Measurements from ENCODE around the gene LSM14A.
"Not testable (repeated sequence)": the region's sequence is repeated elsewhere in the genome, so short reads cannot be mapped to it uniquely, and the experiment has no call there.

The LSM14A gene

DNA sequence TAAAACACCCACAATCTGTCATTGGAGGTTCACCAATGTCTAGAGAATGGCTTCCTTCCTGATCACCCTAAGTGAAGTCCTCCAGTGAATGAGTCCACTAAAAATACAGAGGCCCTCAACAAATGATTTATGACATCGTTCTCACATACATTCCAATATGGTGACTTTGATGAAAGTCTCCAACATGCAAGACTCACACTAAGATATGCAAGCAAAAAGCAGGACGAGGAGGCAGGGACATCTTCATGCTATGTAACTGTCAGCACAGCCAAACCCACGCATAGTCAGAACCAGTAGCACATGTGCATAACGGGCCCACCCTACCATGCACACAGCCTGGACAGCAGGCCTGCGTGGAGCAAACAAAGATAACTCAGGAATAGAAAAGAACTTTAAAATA lies 16.6 kb upstream of the LSM14A start:
- FAIRE-seq = peak; percentile 52
- DNase-seq (ENCODE audit: insufficient read length, low spot score) = no peak

GRCh38 chr19:34158966-34159365 lies 13.3 kb upstream of the LSM14A start:
- FAIRE-seq; DNase-seq (ENCODE audit: insufficient read length, low spot score): not testable (repeated sequence)

DNA sequence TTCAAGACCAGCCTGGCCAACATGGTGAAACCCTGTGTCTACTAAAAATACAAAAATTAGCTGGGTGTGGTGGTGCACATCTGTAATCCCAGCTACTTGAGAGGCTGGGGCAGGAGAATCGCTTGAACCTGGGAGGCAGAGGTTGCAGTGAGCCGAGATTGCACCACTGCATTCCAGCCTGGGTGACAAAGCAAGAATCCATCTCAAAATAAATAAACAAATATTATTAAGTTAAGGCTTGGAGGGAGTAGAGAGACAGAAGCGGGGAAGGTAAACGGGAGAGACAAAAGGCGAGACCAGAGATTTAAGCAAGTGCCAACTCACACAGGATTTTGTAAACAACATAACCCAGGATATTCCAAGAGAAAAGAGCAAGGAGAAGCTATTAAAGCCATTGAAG lies 12.8 kb upstream of the LSM14A start:
- not testable (repeated sequence) for FAIRE-seq; DNase-seq (ENCODE audit: insufficient read length, low spot score)

- DNase-seq (ENCODE audit: insufficient read length, low spot score); FAIRE-seq: not testable (repeated sequence)
These were observed 10.4 kb upstream of the LSM14A start for GRCh38 chr19:34161902-34162301.

DNA sequence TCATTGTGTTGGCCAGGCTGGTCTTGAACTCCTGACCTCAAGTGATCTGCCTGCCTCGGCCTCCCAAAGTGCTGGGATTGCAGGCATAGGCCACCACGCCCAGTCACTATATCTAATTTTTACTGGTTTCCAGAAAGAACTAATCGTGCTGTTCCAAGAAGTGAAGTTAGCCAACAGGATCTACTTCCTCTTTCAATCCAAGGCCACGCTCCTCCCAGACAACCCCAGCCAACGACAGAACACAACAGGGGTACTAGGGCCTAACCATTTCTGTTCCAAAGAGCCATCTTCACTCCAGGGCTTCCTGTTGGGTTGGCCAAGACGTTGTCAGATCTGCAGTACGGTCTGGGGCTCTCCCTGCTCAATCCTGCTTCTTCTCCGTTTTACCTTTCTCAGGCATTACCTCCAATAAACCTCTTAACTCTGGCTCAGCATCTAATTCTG lies 7.0 kb upstream of the LSM14A start:
- FAIRE-seq (no peak), DNase-seq (ENCODE audit: insufficient read length, low spot score) (no peak)

- not testable (repeated sequence) for DNase-seq (ENCODE audit: insufficient read length, low spot score); FAIRE-seq
These were observed 2.7 kb upstream of the LSM14A start for GRCh38 chr19:34169475-34170199.

GRCh38 chr19:34171539-34171876 lies 796 bp upstream of the LSM14A start:
- DNase-seq (ENCODE audit: insufficient read length, low spot score) (peak; percentile 61), FAIRE-seq (no peak)

DNA sequence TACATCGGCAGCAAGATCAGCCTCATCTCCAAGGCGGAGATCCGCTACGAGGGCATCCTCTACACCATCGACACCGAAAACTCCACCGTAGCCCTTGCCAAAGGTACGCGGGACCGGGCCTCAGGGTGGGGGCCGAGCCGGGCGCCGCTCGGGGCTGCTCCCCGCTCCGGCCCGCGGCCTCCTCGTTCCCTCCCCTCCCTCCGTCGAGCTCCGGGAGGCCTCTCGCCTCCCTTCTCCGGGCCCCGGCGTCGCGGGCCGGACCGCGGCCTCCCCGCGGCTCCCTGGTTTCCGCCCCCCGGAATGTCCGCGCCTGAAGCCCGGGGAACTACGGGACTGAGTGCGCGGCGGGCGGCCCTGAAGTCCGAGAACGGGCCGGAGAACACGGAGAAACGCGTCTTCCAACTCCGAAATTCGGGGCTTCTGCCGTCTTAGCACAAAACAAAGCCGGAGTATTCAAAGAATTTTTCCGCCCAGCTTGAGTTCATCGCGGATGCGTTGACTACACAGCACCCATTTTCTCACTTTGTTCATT lies 423 bp downstream of the LSM14A start:
- no peak for FAIRE-seq
- no peak for DNase-seq (ENCODE audit: insufficient read length, low spot score)

GRCh38 chr19:34173193-34173956 lies 1.1 kb downstream of the LSM14A start:
- DNase-seq (ENCODE audit: insufficient read length, low spot score) (peak; percentile 35), FAIRE-seq (no peak)

GRCh38 chr19:34175173-34175572 lies 2.9 kb downstream of the LSM14A start:
- not testable (repeated sequence) for FAIRE-seq; DNase-seq (ENCODE audit: insufficient read length, low spot score)

GRCh38 chr19:34176581-34176980 lies 4.3 kb downstream of the LSM14A start:
- FAIRE-seq (no peak), DNase-seq (ENCODE audit: insufficient read length, low spot score) (no peak)

GRCh38 chr19:34178274-34178610 lies 5.9 kb downstream of the LSM14A start:
- FAIRE-seq (no peak), DNase-seq (ENCODE audit: insufficient read length, low spot score) (no peak)

DNA sequence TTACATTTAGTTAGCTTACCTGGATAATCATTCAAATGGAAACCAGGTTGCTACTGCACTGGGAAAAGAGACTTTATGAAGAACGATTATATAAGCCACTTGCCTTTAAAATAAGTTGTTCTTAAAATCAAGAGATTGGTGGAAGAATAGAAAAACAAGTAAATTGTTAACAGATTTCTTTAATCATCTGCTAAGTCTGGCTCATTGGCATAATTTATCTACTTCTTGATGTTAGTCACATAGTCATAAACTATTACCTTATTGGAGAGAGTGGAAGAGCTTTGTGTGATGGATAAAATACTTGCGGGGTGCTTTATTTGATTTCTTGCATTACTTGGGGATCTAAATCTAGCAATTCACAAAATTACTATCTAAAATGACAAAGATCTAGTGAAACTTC lies 6.8 kb downstream of the LSM14A start:
- DNase-seq (ENCODE audit: insufficient read length, low spot score) (no peak), FAIRE-seq (no peak)

DNA sequence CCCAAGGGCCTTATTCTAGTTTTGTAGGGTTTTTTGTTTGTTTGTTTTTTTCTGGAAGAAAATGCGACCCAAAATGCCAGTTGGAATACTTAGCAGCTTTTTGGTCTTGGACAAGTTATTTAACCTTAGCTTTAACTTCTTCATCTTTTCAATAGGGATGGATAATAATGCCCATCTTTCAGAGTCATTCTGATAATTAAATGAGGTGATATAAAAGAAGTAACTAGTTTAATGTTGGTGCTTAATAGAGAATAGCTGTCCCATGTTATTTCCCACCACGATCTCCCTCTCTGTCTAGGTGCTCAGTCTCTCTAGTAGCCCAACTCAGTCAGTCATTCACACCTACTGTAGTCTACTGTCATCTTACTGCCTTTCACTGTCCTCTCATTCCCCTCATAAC lies 8.0 kb downstream of the LSM14A start:
- no peak for FAIRE-seq

DNA sequence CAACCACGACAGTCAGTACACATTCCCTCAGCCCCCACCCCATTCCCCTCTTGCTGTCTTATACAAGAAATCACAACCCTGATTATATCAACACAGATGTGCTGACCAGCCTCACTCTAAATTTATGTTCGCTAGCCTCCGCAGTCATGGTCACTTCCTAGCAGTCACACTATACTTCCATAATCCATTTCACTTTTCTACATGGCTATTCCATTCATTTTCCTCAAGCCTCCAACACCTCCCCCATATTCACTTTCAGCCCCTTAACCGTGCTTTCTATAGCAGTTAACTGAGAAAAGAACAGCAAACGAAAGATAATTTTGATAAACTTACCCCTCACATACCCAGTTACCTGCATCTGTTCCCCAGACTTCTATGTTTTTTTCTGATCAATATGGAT lies 8.4 kb downstream of the LSM14A start:
- no peak for FAIRE-seq
- no peak for DNase-seq (ENCODE audit: insufficient read length, low spot score)

More for the DNA sequence above, 8.0 kb downstream of the LSM14A start:
- DNase-seq (ENCODE audit: insufficient read length, low spot score) = no peak

- no peak for DNase-seq (ENCODE audit: insufficient read length, low spot score)
- FAIRE-seq = no peak
These were observed 9.0 kb downstream of the LSM14A start for GRCh38 chr19:34181111-34181864.

GRCh38 chr19:34182125-34182524 lies 9.8 kb downstream of the LSM14A start:
- no peak for DNase-seq (ENCODE audit: insufficient read length, low spot score)
- no peak for FAIRE-seq

DNA sequence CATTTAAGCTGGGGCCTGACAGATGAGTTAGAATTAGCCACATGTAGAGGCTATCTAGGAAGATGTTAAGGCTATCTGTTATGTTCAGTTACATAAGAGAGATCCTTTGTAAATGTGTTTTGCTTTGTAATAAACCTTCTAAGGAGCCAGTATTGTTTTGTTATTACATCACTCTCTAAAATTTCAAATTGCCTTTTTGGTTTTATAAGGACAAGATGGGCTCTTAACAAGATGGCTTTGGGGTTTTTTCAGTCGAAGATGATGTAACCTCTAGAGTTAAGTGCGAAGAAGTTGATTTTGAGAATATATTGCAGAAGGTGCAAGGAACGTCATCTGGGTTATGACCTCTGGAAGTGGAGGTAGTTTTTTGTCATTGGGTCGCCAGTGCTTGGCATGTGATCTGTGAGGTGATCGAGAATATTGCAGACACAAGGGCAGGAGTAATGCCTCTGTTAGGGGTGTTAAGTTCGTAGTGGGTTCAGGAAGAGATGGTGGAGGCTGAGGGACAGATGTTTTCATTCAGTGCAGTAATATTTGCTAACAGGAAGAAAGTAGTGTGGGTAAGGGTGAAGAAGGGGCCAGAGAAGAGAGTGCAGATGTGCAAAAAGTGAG lies 12.7 kb downstream of the LSM14A start:
- FAIRE-seq (no peak), DNase-seq (ENCODE audit: insufficient read length, low spot score) (no peak)

DNA sequence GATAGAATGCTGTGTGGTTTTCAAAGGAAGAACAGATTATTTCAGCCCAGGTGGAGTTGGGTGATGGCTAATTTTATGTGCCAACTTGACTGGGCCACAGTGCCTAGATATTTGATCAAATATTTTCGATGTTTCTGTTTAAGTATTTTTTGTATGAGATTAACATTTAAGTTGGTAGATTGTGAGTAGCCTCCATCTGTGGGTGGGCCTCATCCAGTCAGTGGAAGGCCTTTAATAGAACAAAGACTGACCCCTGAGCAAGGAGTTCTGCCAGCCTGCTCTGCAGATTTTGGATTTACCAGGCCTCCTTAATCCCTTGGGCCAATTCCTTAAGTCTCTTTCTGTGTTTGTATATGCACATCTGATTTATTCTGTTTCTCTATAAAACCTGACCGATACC lies 13.9 kb downstream of the LSM14A start:
- no peak for FAIRE-seq

DNA sequence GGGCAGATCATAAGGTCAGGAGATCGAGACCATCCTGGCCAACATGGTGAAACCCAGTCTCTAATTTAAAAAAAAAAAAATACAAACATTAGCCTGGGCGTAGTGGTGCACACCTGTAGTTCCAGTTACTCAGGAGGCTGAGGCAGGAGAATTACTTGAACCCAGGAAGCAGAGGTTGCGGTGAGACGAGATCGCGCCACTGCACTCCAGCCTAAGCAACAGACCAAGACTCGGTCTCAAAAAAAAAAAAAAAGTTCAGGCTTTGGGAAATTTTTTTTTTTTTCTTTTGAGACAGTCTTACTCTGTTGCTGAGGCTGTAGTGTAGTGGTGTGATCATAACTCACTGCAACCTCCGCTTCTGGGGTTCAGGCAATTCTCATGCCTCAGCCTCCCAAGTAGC lies 14.7 kb downstream of the LSM14A start:
- no peak for DNase-seq (ENCODE audit: insufficient read length, low spot score)

More for the DNA sequence above, 13.9 kb downstream of the LSM14A start:
- no peak for DNase-seq (ENCODE audit: insufficient read length, low spot score)

GRCh38 chr19:34188408-34188807 lies 16.1 kb downstream of the LSM14A start:
- DNase-seq (ENCODE audit: insufficient read length, low spot score) (no peak), FAIRE-seq (no peak)

More for the DNA sequence above, 14.7 kb downstream of the LSM14A start:
- FAIRE-seq = no peak

All from HTR-8/SVneo (cell line).